ENCODE measurements around the gene LYRM1. TPM values are rescaled to one million over a fixed set of nuclear protein-coding genes. Genes with fewer than 3 reads are reported as not detected.
"Not testable (repeated sequence)": the region's sequence is repeated elsewhere in the genome, so short reads cannot be mapped to it uniquely, and the experiment has no call there.

Gene LYRM1
- total and polyA plus RNA-seq, 2 of the 4 experiments (the other 2 are of a cell fraction): 19.0 to 35.0 TPM

GRCh38 chr16:20864376-20864775, 36.2 kb upstream of the LYRM1 start:
- H2BK5ac ChIP-seq (ENCODE audit: low read depth, low read length, poor library complexity, severe bottlenecking); in situ Hi-C loops (cut with MboI; ENCODE audit: low sequenced_read_pairs); H2AFZ ChIP-seq (replicated peaks; ENCODE audit: low read length, poor library complexity); dilution Hi-C loops (cut with HindIII; ENCODE audit: low sequenced_read_pairs, unreplicated experiment); H3K23ac ChIP-seq (ENCODE audit: low read depth, low read length); DNase-seq; H3K9ac ChIP-seq (ENCODE audit: low read depth, low read length); POLR2A ChIA-PET (ENCODE audit: unreplicated experiment); H3K4me2 ChIP-seq (ENCODE audit: low read depth, low read length); BruUV-seq (replicated peaks); H3K4me3 ChIP-seq (ENCODE audit: insufficient read depth, low read depth, low read length); H3K56ac ChIP-seq (ENCODE audit: extremely low read depth, insufficient read depth, low read length); ATAC-seq (ENCODE audit: low read depth); H3K27me3 ChIP-seq (ENCODE audit: control insufficient read depth, insufficient read depth, low read length); H3K9me3 ChIP-seq (ENCODE audit: control insufficient read depth, insufficient read depth, low read length); H2AK9ac ChIP-seq (replicated peaks; ENCODE audit: low read depth, low read length, poor library complexity); intact Hi-C loops (cut with micrococcal nuclease); H4K5ac ChIP-seq (ENCODE audit: low read depth, low read length); H3K27ac ChIP-seq (ENCODE audit: insufficient read depth, low read length): not testable (repeated sequence)
- CTCF ChIA-PET: interaction anchor here (1.0 kb wide), 1 partner anchor 12 kb away, joined by 3 read pairs; no protein-coding TSS in a partner anchor
- peaks cover 14% of the 10 kb centered on the region for H4K20me1 ChIP-seq (ENCODE audit: insufficient read depth, low read length)
- H3K4me1 ChIP-seq (ENCODE audit: control insufficient read depth, insufficient read depth, low read length): peaks cover 17% of the 10 kb centered on the region
- peaks cover 21% of the 10 kb centered on the region for H3K36me3 ChIP-seq (ENCODE audit: control insufficient read depth, insufficient read depth, low read length)
- peaks cover 36% of the 10 kb centered on the region for H3K9me1 ChIP-seq (ENCODE audit: insufficient read depth, low read length)
- peak overlapping the region; percentile 50; the same call in 1 of the 2 replicates for H3K4ac ChIP-seq (ENCODE audit: low read depth, low read length)
- 0 out of 2 replicates have a peak overlapping the region, but pooled peaks have one; percentile 16 for H3K14ac ChIP-seq (replicated peaks; ENCODE audit: low read depth, low read length)
- H2BK15ac ChIP-seq (ENCODE audit: low read depth, low read length): 0 out of 3 replicates have a peak overlapping the region, but pooled peaks have one; percentile 85
- WGBS, 2 experiments (ENCODE audit: extremely low coverage in 2 of 2, insufficient read length in 1 of 2): no CpG with 5 or more reads among the region's 6 CpGs
- H4K91ac ChIP-seq (ENCODE audit: insufficient read depth, low read depth, low read length): 0 out of 2 replicates have a peak overlapping the region, but pooled peaks have one; percentile 19
- H2BK20ac ChIP-seq (ENCODE audit: low read depth, low read length): peak overlapping the region; percentile 1; the same call in 1 of the 2 replicates
- peak overlapping the region; percentile 62 for H2BK120ac ChIP-seq (ENCODE audit: low read depth, low read length)
- H4K8ac ChIP-seq (ENCODE audit: low read depth in 2 of 2, low read length in 2 of 2): peak overlapping the region in 1 of 2 experiments; percentile 35; a peak in 1 of 4 replicates
- peak overlapping the region; percentile 24; the same call in 1 of the 2 replicates for H3K18ac ChIP-seq (ENCODE audit: low read depth, low read length)
- H3K79me1 ChIP-seq (ENCODE audit: low read depth in 1 of 2, low read length in 2 of 2): peaks cover 38 to 87% of the 10 kb centered on the region in 2 experiments
- H2AK5ac ChIP-seq (ENCODE audit: low read depth, low read length): peak overlapping the region; percentile 28; the same call in 1 of the 2 replicates

Measured in IMR-90 (cell line).